Transverse colon (tissue), 4 donors: ENCODE results near the gene TCF7. TPM values are rescaled to one million over a fixed set of nuclear protein-coding genes. Genes with fewer than 3 reads are reported as not detected.
A peak's percentile ranks its signal among the peaks of the same experiment; 100 is the strongest.

Source experiments
- DNase-seq: peaks from one replicate; pipeline ENCODE4 v3.0.0-alpha.2; 2019
- H3K27ac ChIP-seq, 4 donors: fragments of 200-600 bp; sonication (generic); 2 replicates each; pipeline ENCODE4 v1.5.1; 2016 to 2018; ENCODE audit warnings: inconsistent platforms in 4 of 4
- H3K27me3 ChIP-seq: fragments of 200-600 bp; sonication (generic); 2 replicates; pipeline ENCODE4 v1.5.1; 2017; ENCODE audit warnings: inconsistent platforms
- H3K36me3 ChIP-seq, 4 donors: fragments of 200-600 bp; sonication (generic); 2 replicates each; pipeline ENCODE4 v1.5.1; 2017 to 2019; ENCODE audit warnings: inconsistent platforms in 4 of 4
- H3K4me1 ChIP-seq, 4 donors: fragments of 200-600 bp; sonication (generic); 2 replicates each; pipeline ENCODE4 v1.5.1; 2017 to 2020; ENCODE audit warnings: inconsistent platforms in 4 of 4
- H3K4me3 ChIP-seq, 4 donors: fragments of 200-600 bp; sonication (generic); 1 replicate in 1 of 4; 2 replicates in 3 of 4; pipeline versions ENCODE4 v1.5.1 to v1.6.1; 2017 to 2019; ENCODE audit warnings: inconsistent platforms in 4 of 4
- H3K9me3 ChIP-seq, 2 donors: fragments of 200-600 bp; sonication (generic); 2 replicates each; pipeline ENCODE4 v1.5.1; 2017 to 2019; ENCODE audit warnings: inconsistent platforms in 2 of 2
- CTCF ChIP-seq, 5 experiments: fragments of 200-600 bp in 3 of 5; fragments of 450-650 bp in 2 of 5; sonication (generic) in 3 of 5; IDR thresholded peaks; 1 replicate in 2 of 5; 2 replicates in 3 of 5; pipeline ENCODE4 v1.5.1; 2016 to 2017; ENCODE audit warnings: antibody characterized with exemption in 5 of 5, inconsistent platforms in 3 of 5, mild to moderate bottlenecking in 2 of 5, moderate library complexity in 1 of 5
- EP300 ChIP-seq: sonication (generic); formaldehyde crosslinking; IDR thresholded peaks from one replicate; pipeline ENCODE4 v1.6.1; 2017; ENCODE audit warnings: antibody characterized with exemption, low read depth
- POLR2A ChIP-seq: fragments of 450-650 bp; IDR thresholded peaks from one replicate; pipeline ENCODE4 v1.6.1; 2016; ENCODE audit warnings: antibody characterized with exemption, mild to moderate bottlenecking, moderate library complexity
- POLR2AphosphoS5 ChIP-seq, 3 donors: sonication (generic); formaldehyde crosslinking; IDR thresholded peaks; one replicate each; pipeline ENCODE4 v1.6.1; 2016; ENCODE audit warnings: antibody characterized with exemption in 3 of 3
- WGBS, 2 donors: methylation state at CpG; one replicate each; pipeline ENCODE4 v1.1.5; 2018; ENCODE audit warnings: low coverage in 1 of 2; 5-methylcytosine and 5-hydroxymethylcytosine counted together
- in situ Hi-C, 4 donors: fragments of 200-750 bp; cut with MboI; loops; one replicate each; pipeline versions ENCODE4 v1.15.0 to v1.15.1; 2017; ENCODE audit warnings: low sequenced_read_pairs in 3 of 4, low pct_ligation_motif_present in 1 of 4, low pct_unique_long_range_greater_than_20kb in 1 of 4
- intact Hi-C: fragments of 100-400 bp; cut with DNase I; formaldehyde crosslinking; loops from one replicate; pipeline ENCODE4 v1.15.1; 2023; ENCODE audit warnings: low total_unique reads
- total RNA-seq, 4 donors: library from RNA; depleted of rRNA; stranded (reverse); fragments of >200 nt; gene quantifications; one replicate each; pipeline ENCODE4 v1.1.0, GENCODE V29; 2016

TCF7 gene
- total RNA-seq, 4 donors from 2014 or later, result 0.60 to 7.1 (median 3.1) TPM

- Histone ChIP-seq H3K9me3 (no peaks in the 10 kb centered on the region), H3K4me3 (no peak overlapping the region), H3K27me3 (no peaks in the 10 kb centered on the region), H3K36me3 (no peaks in the 10 kb centered on the region), H3K27ac (peak overlapping the region in 3 of 4 donors; percentile 42 to 52 (median 44)), H3K4me1 (peaks cover 2 to 26% (median 6%) of the 10 kb centered on the region in 4 donors)
- WGBS, 2 donors, result 78% methylated on average over 2 of the region's 2 CpGs; no CpG with 5 or more reads in 1 of the 2 donors
- in situ Hi-C loops, result loop anchor here in 1 of 4 donors (10.0 kb wide), 1 partner anchor 45 kb away; no protein-coding TSS in a partner anchor
- TF ChIP-seq POLR2A (no peak), CTCF (IDR thresholded peaks at IDR 0.05) (no peak), EP300 (no peak)
- DNase-seq, result no peak
- intact Hi-C loops, result no loop called here
These were observed 14.6 kb upstream of the TCF7 start for GRCh38 chr5:134099939-134100282.

GRCh38 chr5:134100283-134101091 is 14.0 kb upstream of the TCF7 start:
- DNase-seq, result peak; percentile 70
- Histone ChIP-seq H3K27ac (peak overlapping the region in 3 of 4 donors; percentile 42 to 52 (median 44)), H3K9me3 (no peaks in the 10 kb centered on the region), H3K4me1 (peaks cover 0 to 26% (median 6%) of the 10 kb centered on the region in 4 donors), H3K27me3 (no peaks in the 10 kb centered on the region), H3K36me3 (no peaks in the 10 kb centered on the region), H3K4me3 (no peak overlapping the region)
- intact Hi-C loops, result no loop called here
- TF ChIP-seq EP300 (no peak), POLR2A (no peak), CTCF (IDR thresholded peaks at IDR 0.05) (no peak), POLR2AphosphoS5 (IDR thresholded peaks at IDR 0.05) (no peak)
- in situ Hi-C loops, result no loop called here
- WGBS, 2 donors, result 50% methylated on average over 10 of the region's 10 CpGs; no CpG with 5 or more reads in 1 of the 2 donors

- in situ Hi-C loops (no loop called here), intact Hi-C loops (no loop called here)
- no peaks in the 10 kb centered on the region for H3K9me3 ChIP-seq
- no peaks in the 10 kb centered on the region for H3K27me3 ChIP-seq
- DNase-seq, result peak; percentile 64
- TF ChIP-seq CTCF (IDR thresholded peaks at IDR 0.05), result peak; percentile 64 to 94 (median 87)
- no peak for TF ChIP-seq POLR2AphosphoS5 (IDR thresholded peaks at IDR 0.05)
- TF ChIP-seq EP300, result no peak
- TF ChIP-seq POLR2A, result no peak
- H3K27ac ChIP-seq, result no peak overlapping the region
- H3K4me1 ChIP-seq, result peaks cover 0 to 26% (median 6%) of the 10 kb centered on the region in 4 donors
- H3K4me3 ChIP-seq, result no peak overlapping the region
- WGBS, 2 donors, result 0 to 38% methylated on average over 4 to 20 of the region's 20 CpGs
- no peaks in the 10 kb centered on the region for H3K36me3 ChIP-seq
These were observed 12.6 kb upstream of the TCF7 start for GRCh38 chr5:134101686-134102439.

GRCh38 chr5:134103397-134103796 is 11.1 kb upstream of the TCF7 start:
- Histone ChIP-seq H3K27ac (no peak overlapping the region), H3K4me1 (peaks cover 0 to 26% (median 6%) of the 10 kb centered on the region in 4 donors), H3K4me3 (no peak overlapping the region), H3K27me3 (no peaks in the 10 kb centered on the region), H3K36me3 (no peaks in the 10 kb centered on the region), H3K9me3 (no peaks in the 10 kb centered on the region)
- in situ Hi-C loops, result no loop called here
- no peak for DNase-seq
- 85% methylated on average over 9 of the region's 9 CpGs; no CpG with 5 or more reads in 1 of the 2 donors for WGBS, 2 donors
- intact Hi-C loops, result no loop called here
- TF ChIP-seq POLR2A (no peak), CTCF (IDR thresholded peaks at IDR 0.05) (no peak), POLR2AphosphoS5 (IDR thresholded peaks at IDR 0.05) (no peak), EP300 (no peak)
